Measurements from ENCODE around the gene TRAPPC2L.
"Not testable (repeated sequence)": the region's sequence is repeated elsewhere in the genome, so short reads cannot be mapped to it uniquely, and the experiment has no call there.

The TRAPPC2L gene

DNA sequence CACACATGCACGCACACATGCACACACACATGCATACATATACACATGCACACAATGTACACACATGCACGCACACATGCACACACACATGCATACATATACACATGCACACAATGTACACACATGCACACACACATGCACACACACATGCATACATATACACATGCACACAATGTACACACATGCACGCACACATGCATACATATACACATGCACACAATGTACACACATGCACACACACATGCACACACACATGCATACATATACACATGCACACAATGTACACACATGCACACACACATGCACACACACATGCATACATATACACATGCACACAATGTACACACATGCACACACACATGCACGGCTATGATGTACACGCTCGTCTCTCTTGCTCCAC is 37.3 kb downstream of the TRAPPC2L start:
- not testable (repeated sequence) for DNase-seq

DNA sequence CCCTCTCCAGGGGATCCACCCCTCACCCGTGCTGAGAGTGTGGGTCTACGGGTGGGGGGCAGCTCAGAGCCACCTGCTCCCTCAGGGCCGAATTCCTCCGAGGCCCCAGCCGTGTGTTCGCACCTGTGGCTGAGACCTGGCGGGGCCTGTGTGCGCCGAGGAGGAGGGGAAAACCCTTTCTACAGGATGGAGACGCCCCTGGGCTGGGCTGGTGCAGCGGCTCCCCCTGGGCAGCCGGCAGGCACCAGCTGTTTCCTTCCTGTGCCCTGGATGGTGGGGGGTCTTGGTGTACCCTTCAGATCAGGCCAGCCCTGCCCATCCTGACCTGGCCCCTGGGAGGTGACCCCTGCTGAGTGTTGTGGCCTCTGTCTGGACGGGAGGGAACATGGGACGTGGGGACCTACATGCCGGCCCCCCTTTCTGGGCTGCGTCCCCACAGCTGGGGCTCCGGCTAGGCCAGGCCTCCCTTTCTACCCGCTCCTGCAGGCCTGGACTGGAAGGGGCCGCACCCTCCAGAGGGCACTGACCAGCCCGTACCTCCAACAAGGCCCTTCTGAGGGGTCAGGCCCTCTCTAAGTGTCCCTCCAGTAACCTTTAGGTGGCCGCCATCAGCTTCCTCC is 37.9 kb downstream of the TRAPPC2L start:
- DNase-seq: no peak

DNA sequence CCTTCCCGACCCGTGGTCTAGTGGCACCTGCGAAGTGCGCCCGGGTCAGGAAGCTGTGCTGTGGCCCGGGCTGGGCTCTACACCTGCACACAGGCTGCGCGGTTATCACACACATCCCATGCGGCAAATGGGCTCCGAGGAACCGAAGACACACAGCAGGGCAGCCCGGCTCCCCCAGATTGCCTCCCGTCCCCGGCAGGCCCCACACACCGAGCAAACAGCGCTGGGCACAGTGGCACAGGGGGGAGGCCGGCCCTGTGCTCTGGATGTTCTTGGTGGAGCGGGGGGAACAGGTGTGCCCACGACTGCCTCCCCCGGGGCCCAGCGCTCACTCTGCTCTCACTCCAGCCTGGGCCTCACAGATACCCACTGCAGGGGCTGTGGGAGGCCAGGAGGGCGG is 38.4 kb downstream of the TRAPPC2L start:
- no peak for DNase-seq

DNA sequence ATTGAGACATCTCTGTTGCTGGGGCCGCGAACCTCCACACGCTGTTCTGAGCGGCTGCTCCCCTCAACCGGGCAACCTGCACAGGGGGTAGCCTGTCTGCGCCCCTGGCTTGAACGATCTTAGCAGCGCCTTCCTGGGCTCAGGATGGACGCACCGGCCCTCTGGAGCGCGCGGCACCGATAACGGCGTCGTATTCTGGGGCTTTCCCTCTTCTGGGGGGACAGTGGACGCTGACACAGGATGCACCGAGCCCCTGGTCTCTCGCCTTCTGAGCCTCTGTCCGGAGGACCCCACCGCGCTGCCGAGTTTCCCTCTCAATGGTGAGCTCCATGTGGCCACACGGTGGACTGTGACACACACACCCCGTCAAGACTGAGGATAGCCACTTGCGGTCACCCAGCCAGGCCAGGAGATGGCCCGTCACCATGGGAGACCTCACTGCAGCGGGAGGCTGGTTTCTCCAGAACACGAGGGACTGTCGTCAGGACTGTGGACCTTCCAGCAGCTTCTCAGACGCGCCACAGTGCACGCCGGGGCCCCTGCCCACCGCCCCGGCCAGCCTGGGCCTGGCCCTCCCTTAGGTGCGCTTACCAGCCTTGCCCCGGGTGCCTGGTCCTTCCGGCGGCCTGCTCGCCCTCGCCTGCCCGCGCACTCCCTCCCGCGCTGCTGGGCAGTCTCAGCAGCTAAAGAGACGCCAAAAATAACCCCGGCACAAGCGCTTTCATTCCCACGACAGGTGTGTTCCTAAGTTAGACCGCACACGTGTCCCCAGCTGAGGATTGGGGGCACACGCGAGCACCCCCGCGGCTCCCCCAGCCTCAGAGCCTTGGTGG is 39.5 kb downstream of the TRAPPC2L start:
- no peak for DNase-seq

DNA sequence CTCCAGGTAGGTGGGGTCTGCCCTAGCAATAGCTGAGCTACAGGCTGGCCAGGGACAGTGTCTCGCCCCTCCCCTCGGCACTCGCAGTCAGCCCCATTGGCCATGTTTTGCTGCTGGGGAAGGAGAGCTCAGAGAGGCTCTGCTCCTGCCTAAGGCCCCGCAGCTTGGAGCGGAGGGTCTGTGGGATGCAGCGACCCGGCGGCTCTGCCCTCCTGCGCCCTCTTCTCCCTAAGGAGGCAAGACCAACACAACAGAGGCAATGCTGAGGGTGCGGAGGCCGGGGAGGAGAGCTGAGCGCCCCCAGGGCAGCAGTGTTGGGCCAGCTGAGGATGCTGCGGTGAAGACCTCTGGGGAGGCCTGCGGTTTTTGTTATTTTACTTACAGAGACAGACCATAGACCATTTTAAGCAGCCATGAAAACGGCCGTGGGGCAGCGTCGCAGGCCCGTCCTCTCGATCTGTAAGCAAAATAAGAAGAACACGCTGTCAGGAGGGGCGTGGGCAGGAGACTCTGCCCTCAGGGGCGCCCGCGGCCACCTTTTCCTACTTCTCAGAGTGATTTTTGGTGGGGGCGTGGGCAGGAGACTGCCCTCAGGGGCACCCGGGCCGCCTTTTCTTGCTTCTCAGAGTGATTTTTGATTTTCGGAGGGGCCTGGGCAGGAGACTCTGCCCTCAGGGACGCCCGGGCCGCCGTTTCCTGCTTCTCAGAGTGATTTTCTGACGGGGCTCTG is 40.9 kb downstream of the TRAPPC2L start:
- DNase-seq: no peak

DNA sequence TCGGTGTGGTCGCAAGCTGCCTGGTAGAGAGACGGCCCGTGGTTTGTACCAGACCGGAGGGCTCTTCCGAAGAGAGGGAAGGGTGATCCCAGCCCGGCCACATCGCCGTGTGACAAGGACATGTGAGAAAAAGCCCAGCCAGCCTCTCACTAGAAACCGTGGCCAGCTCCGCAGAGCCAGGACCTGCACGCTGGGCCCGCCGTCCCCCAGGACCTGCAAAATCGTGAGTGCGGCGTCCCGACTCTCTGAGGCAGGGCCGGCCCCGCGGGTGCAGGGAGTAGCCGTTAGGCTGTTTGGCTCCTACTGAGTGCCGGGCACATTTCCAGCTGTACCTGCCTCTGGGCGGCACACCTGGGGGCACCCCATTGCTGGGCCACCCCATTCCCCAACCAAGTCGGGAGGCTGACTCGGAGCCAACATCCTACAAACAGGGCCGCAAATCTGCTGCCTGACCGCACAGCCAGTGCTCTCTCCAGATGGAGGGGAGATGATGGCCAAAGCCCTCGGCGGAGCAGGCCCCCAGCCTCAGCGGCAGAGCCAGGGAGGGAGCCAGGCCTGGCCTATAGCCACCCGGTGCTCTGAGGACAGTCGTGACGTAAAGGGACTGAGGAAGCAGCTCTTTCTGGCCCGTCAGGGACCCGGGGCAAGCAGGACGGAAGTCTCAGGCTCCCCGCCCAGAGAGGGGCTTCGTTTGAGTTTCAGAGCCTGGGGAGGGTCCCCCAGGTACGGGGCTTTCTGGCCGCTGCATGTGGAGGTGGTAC is 43.2 kb downstream of the TRAPPC2L start:
- DNase-seq: no peak

DNA sequence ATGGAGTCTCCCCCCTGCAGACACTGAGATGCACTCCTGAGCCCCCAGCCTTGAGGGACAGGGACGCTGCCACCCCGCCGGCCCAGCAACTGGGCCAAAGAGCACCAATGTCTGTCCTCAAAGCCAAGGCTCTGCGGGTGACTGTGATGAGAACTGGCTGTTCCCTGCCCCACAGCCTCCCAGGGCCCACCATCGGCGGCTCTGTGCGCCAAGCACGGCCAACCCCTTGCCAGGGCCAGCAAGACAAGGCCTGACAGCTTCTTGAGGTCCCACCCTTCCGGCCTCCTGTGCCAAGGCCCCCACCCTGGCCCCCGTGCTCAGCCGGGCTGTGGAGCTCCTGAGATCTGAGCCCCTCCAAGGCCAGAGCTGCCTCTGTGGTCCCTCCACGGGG is 43.7 kb downstream of the TRAPPC2L start:
- DNase-seq: no peak

DNA sequence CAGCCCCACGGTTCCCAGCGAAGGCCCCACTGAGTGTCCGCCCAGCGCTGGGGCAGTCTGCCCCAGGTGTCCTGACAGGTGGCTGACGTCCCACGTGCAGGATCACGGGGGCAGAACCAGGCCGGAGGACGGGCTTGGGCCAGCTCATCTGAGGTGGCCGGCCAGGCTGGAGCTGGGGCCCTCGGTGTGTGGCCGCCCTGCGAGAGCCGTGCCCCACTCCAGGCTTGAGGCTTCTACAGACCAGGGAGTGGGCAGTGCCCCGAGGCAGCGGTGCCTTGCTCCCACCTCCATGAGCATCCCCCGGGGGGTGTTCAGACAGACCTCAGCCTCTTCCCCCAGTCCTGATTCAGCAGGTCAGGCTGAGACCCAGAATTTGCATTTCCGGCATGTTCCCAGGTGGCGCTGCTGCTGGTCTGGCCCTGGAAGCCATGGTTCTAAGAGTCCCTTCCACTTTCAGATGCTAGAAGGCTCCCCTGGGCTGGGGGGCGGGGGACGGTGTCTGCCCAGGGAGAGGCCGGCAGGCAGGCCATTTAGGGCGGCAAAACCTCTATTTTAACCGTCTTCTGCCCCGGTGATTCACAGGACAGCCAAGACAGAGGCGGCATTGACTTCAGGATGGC is 44.9 kb downstream of the TRAPPC2L start:
- no peak for DNase-seq

DNA sequence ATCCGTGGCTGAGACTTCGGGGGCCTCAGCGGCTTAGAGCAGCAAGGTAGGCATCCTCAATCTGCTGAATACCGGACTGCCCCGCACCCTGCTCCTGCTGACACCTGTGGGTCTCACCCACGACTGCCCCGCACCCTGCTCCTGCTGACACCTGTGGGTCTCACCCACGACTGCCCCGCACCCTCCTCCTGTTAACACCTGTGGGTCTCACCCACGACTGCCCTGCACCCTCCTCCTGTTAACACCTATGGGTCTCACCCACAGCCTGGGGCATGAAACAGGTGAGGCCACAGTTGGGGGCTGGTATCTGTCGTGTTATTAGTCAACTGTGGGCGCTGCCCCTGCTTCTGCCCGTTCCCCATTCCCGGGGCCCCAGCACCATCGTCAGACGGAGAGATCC is 45.8 kb downstream of the TRAPPC2L start:
- no peak for DNase-seq

DNA sequence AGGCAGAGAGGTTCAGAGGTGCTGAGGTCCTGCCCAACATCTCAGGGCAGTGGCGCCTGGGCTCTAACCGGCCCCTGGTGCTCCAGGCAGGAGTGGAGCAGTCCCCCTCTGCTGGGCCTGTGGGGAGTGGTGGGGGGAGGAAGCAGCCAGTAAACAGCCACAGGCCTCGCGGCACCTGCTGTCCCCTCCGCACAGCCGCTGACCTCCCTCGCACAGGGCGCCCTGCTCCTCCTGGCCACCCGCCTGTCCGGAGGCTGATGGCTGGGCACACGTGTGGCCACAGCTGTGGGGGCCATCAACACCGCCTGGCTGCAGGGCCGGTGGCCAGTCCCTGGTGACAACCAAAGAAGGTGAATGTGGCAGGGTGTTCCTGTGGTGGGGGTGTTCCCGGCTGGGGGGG is 46.3 kb downstream of the TRAPPC2L start:
- no peak for DNase-seq

DNA sequence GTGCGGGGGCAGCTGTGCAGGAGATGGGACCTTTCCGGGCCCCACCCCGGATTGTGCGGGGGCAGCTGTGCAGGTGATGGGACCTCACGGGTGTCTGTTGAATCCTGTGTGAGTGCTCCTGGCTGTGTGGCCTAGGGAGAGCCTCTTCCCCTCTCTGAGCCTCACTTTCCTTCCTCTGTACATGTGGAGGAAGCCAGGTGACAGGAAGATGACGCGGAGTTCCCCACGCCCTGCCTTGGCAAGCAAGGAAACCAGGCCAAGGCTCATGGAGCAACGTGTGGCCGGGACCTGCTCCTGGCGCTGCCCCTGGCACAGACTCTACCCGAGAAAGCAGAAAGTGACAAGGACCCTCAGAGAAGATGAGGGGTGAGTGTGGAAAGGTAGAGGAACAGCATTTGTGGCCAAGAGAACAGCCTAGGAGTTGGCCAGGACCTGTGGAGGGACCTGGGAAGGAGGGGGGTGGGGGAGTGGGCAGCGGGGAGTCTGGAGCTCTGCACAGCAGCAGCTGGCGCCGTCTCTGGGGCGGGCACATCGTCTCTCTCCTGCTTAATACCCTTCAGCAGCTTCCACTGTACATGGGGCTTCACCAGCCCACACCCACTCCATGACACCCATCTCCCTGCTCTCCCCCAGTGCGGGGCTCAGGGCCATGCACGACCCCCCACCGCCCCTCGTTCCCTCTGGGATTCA is 47.9 kb downstream of the TRAPPC2L start:
- DNase-seq: no peak

DNA sequence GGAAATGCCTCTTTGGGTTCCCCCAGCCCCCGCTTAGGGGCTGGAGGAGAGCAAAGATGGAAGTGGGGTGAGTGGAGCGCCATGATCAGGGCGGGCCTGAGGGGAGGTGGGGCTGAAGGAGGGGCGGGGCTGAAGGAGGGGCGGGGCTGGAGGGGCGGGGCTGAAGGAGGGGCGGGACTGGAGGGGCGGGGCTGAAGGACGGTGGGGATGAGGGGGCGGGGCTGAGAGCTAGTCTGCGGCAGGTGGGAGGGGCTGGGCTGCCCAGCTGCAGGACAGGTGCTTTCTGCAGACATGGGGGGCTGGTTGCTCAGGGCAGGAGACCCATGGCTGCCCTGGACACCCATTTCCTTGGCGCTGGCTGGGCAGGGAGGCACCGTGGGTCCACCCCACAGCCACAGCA is 48.6 kb downstream of the TRAPPC2L start:
- no peak for DNase-seq

DNA sequence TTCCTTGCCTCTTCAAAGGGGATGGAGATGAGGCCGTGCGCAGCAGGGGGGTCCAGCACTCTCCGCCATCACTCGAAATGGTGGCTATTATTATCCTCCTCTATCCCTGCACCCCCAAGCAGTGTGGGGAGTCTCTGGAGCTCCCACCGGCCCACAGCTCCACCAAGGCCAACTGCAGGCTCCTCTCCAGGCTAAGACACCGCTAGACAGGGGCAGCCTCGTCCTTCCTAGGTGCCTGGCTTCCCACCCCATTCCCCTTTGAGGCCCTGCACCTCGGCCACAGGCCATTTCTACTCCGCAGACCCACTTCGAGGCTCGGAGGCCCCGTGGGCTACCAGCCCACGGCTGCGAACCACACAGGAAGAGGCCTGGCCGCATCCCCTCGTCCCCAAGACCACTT is 49.1 kb downstream of the TRAPPC2L start:
- DNase-seq: no peak

DNA sequence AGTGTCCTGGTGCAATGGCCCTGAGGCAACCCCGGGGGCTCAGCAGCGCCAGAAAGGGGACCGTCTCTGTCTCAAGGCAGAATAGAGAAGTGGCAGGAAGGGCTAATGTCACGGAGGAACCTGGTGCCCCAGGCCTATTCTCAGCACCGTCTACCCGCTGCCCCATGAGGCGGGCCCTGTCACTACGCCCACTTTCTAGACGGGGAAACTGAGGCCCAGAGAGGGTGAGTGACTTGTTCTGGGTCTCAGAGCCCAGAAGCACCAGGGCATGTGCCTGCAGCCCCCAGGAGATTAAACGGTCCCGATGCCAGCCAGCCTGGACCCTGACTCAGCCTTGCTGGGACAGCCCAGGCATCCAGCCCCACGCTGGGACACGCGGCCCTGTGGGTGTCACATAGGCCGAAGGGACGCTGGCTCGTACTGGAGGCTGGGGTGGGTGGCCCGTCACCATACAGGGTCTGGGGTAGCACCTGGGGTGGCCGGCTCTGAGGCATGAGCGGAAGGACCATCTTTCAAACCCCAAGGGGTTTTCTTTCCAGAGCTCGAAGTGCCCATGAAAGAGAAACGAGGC is 49.7 kb downstream of the TRAPPC2L start:
- DNase-seq: no peak

DNA sequence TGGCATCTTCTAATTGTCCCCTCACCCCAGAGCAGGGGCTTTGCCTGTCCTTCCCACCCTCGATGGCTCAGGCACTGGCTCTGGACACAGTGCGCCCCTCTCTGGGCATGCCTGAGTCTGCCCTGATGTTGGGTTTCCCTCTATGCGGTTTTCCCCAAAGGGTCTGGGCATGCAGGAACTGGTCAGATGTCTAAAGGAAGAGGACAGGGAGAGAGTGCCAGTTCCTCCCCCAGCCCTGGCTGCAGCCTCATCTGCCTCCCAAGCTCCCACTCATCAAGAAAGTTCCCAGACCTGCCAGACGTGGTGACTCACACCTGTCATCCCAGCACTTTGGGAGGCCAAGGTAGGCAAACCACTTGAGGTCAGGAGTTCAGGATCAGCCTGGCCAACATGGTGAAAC is 50.8 kb downstream of the TRAPPC2L start:
- DNase-seq: no peak

DNA sequence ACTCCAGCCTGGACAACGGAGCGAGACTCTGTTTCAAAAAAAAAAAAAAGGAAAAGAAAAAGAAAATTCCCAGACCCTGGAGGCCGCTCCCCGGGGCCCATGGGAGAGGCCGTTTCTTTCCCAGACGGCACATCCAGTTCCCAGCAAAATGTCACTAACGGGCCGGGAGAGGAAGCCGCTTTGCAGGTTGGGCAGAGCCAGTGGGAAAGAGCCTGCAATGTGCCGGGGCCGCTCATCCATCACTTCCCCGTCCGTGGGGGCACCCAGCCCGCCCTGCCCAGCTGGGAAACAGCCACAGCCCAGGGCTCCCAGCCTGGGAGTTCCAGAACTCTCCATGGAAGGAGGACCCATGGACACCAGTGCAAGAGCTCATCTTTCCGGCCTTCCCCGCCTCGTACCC is 51.4 kb downstream of the TRAPPC2L start:
- DNase-seq: no peak

DNA sequence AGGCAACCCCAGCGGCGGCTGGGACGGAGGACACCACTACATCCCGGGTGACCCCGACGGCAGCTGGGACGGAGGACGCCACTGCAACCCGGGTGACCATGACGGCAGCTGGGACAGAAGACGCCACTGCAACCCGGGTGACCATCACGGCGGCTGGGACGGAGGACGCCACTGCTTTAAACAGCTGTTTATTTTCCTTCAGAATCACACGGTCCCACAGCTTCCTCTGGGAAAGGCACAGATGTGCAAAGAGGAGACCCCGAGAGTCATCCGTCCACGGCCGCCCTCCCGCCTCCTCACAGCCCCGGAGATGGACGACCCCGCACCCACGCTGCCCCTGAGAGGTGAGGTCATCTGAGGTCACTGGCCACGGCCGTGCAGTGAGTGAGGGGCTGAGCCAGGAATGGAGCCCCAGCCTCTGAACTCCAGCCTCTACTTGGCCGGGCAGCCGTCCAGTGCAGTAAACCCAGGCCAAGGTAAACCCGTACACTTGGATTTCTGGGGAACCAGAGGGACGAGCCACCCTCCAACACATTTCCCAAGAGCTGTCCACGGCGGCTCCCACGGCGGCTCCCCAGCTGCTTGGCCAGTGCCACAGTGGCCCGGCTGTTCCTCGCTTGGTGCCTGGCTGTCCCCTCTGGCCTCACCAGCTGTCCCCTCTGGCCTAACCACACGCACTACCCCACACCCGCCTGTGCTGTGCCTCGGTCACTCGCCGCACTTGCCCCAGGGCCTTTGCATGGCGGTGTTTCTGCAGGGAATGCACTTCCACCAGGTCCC is 52.7 kb downstream of the TRAPPC2L start:
- DNase-seq: no peak

DNA sequence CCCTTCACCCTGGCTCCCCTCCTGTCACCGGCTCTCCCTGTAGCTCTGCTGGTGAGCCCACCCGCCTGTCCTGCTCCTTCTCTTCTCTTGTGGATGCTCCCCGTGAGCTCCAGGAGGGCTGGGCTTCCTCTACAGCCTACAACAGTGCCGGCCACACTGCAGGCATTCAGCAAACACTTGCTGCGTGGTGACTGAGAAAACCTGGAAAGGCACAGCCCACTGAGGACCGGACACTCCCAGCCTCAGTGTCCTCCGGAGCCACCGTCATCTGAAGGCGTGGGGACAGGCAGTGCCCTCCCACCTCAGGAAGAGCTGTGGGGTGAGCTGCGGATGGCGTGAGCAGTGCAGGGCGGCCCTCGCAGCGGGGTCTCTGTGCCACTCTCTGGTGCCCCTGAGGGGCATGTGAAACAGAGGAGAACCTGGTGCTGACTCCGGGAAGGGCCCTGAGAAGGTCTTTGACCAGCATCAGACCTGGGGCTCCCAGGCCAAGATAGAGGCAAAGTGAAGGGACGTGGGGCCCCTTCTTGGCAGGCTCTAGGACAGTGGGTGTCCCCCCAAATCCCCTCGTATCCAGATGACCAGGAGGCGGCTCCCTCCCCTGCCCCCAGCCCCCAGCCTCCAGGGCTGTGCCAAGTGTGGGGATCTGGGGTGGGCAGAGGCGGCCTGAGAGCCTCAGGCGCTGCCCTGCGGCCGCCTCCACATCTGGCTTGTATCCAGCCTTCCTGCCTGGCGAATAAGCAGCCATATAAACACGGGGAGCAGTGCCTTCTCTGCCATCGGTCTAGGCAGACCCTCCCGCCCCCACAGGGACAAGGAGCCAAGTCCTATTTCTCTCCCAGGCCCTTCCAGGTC is 53.6 kb downstream of the TRAPPC2L start:
- DNase-seq: no peak

DNA sequence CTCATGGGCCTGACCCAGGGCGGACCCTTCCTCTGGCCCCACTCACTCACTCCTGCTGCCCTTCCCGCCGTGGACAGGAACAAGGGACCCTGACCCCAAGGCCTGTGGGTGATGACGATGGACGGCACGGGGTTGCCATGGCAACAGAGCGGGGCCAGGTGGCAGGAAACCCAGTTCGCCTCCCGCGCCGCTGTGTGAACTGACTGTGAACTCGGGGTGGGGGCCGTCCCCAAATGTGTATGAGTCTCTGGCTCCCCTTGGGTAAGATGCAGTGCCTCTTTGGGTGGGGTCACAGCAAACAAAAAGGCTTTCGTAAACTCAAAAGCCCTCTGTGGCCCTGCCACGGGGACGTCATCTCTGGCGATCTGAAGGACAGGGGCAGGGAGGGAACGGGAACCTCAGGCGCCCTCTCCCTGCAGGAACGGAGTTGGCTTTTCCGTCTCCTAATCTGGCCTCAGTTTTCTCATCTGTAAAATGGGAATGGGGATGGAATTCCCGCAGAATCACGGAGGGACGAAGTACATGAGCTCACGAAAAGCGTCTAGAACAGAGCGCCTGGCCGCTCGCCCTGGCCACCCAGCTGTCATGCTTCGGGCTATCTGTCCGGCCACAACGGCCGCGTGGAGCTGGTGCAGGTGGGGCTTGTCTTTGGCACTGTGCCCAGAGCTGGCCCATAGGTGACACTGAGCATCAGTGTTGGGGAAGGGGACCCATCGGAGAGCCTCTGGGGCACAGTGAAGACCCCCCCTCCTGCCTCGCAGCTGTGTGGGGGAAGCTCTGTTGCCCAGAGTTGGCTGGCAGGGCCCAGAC is 54.4 kb downstream of the TRAPPC2L start:
- no peak for DNase-seq
